Raji (cell line): ENCODE measurements around the gene AK8.

Source experiments
- POLR2A ChIP-seq: IDR thresholded peaks from 2 replicates; pipeline ENCODE4 v1.6.1; 2011; ENCODE audit warnings: low read depth, low read length, control low read depth; ENCODE audit not compliant: insufficient read depth

The AK8 gene

DNA sequence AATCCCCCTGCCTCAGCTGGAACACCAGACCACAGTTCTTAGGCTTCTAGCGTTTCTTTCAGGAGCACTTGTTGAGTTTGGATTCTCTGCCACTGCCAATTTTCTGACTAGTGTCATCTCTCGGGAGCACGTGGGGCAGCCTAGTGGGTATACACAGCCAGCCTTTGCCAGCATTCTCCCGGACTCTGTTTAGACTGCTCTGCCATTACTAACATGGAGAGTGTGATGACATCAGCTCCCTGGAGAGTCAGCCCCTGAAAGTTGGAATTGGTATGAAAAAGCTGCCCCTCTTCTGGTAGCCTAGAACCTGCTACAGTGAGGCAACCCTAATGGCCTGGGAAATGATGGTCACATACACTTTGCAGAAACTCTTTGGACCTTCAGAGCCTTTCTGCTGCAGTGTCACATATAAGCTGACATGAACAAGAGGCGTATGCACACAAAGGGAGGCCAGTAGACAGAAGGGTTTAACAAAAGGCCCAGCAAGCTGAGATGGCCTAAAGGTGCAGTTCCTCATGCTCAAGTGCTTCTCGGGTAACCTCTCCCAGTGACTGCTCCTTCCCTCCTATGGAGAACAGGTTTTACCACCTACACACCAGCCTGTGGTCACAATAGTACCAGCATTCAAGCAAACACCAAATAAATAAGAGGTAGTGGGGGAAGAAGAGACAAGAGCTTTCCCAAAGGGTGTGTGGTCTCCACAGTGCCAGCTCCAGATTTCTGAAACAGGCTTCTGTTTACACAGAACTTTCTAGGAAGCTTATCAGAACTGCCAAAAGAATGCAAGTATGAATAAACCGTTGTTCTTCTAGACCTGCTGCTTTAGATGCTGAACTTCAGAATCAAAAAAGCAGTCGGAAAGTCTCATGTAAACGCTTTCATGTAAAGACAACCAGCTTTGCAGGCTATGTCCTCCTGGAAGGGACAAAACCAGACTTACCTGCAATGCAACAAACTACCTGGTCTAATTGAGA, 17.1 kb upstream of the AK8 start:
- TF ChIP-seq POLR2A: no peak

DNA sequence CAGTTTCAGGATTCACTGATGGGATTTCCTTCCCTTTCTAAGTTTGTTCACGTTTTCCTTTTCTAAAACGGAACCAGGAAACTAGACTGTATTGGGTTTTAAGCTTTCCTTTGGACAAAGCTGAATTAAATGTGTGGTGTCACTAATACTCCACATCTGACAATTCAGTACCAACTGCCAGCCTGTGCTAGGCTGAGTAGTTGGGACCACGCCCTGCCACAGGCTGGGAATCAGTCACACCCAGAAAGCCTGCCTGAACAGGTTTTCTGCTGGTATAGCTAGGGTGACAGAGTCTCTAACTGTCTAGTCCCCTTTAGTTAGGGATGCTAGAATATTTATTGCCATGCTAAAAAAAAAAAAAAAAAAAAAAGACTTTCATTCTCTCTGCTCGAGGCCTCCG, 16.3 kb upstream of the AK8 start:
- TF ChIP-seq POLR2A: no peak

DNA sequence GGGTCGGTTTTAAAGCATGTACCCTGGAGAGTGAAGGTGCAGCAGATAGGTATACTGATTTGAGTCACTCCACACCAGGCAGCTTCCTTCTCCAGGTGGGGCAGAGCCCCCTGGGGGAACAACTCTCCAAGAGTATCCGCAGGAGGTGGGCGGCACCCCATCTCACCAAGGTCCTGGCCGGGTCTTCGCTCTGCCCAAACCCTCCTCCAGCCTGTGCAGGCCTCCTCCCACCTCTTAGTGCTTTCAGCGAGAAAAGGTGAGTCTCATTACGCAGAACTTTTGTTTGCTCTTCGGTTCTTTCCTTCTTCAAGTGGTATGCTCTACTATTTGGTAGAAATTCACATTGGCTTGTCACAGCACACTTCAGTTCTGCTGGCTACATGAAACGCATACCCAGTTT, 14.3 kb upstream of the AK8 start:
- no peak for TF ChIP-seq POLR2A

DNA sequence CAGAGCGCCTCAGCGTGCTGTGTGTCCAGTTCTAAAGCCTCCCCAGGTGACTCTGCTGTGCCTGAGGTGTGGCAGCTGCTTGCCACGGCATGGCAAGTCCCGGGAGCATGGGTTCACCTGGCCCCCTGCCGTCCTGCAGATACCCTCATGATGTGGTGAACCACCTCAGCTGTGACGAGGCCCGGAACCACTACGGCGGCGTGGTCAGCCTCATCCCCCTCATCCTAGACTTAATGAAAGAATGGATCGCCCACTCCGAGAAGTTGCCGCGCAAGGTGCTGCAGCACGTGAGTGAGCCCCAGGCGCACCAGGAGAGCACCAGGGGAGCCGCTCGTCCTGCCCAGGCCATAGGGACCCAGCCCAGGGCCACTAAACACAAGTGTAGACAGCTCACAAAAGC, 10.1 kb upstream of the AK8 start:
- TF ChIP-seq POLR2A: no peak

DNA sequence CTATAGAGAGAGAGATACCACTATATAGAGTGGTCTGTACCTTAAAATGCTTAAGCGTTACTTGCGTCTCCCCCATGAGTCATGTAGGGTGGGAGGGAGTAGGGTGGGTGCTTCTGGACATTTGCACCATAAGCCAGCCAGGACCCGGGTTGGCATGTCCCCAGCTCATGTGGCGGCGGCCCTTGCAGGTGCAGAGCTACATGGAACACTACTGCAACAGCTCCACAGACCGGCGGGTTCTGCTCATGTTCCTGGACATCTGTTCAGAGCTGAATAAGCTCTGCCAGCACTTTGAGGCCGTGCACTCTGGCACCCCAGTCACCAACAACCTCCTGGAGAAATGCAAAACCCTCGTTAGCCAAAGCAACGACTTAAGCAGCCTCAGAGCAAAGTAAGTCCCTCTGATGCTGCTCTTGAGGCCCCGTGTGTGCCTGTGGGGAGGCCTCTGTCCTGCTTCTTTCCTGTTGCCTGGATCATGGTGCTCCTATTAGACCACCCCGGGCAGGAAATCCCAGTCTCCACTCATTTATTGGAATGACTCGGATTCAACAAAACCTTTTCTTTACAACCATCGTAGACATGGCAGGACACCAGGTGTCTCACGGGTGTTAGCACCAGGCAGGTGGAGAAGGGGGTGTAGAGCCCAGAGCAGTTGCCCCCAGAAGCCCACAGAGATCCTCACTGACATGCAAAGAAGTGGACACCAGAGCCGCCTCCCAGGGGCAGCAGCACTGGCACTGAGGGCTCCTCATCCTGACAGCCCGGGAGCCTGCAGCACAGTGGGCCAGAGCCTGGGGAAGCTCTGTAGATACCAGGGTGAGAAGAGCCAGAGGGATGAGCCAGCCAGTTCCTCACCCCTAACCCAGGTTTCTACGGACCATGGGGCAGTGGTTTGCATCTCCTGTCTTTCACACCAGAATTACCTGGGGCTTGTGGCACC, 9.4 kb upstream of the AK8 start:
- TF ChIP-seq POLR2A: no peak

DNA sequence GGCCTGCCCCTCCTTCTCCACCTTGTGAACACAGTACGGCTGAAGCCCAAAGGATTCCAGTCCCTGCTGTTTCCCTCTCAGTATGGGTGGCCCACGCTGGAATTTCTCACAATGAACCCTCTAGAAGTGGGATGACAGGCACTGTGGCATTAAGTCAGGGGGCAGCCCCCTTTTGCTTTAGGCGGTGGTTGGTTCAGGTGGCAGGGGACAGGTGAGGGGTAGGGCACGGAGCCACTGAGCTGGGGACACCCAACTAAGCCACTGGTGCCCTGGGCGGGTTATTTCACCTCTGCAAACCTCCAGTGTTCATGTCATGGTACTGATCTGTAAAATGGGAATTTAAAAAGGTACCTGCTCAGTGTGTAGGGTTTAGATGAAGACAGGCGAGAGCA, 8.2 kb upstream of the AK8 start:
- no peak for TF ChIP-seq POLR2A

DNA sequence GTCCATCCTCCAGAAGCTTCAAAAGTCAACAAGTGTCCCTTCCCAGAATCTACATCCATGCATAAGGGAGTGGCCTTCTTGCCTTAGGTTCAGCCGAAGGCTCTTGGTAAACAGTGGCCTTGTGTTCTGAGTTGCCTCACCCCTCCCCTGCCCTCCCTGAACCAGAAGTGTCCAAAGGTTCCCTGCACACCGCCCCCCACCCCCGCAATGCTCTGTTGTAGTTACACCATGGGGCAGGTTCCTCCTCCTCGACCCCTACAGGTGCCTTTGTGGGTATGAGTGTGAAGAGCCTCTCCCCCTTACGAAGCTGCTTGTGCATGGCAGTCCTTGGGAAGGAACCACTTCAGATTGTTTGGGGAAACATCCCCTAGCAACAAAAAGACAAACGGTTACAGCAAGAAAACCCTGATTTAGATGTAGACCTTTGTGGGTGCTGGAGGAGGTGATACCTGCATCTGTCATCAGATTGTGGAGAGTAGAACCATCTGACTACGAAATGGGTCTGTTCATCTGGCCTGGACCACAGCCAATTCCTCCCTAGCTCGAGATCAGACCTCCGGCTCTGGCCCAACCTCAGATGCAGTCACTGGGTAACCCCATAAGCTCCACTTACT, 7.7 kb upstream of the AK8 start:
- no peak for TF ChIP-seq POLR2A

DNA sequence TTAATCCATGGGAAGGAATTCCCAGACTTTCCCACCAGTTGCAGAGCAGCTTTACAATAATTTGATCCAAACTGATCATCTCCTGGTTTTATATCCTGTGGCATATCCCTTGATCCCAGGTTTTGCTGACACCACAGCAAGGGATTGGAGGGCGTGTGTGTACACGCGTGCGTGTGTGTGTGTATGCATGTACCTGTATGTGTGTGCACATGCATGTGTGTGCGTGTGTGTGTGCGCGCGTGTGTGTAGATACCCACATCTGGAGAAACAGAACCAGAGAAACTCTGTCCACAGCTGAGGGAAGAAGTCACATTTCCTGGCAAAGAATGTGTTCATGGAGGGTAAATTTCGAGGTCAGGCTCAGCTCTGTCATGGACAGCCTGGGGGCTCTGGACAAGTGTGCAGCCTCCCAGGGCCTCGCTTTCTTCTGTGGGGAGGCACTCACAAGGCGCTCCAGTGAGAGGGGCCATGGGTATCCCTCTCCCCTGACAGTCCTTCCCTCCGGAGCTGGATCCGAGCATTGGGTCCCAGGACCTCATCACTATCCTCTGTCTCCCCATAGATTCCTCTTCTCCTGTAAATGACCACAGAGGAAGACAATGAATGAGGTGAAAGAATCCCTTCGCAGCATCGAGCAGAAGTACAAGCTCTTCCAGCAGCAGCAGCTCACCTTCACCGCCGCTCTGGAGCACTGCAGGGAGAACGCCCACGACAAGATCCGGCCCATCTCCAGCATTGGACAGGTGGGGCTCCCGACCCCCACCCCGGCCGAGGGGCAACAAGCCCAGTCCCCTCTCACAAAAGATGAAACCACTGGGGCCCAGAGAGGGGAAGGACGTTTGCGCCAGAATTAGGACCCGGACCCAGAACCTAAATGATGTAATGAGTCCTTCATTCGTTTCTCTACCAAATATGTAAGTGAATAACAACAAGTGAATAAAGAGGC, 5.5 kb upstream of the AK8 start:
- TF ChIP-seq POLR2A: no peak

DNA sequence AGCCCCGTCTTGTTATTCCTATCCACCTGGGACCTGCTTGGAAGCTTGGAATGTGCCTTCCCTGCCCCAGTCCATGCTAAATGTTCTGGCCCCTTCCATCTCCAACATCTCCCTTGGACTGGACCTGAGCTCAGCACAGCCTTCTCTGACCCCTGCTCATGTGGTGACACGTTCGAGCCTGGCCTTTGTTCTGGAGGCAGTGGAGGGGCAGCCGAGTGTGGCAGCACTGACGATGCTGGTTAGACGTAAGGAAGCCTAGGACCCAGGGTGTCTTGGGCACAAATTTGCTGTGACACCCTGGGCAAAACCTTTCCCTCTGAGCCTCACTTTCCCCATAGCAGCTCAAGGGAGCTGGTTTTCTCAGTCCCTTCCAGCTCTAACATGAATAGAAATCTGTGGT, 4.5 kb upstream of the AK8 start:
- no peak for TF ChIP-seq POLR2A

DNA sequence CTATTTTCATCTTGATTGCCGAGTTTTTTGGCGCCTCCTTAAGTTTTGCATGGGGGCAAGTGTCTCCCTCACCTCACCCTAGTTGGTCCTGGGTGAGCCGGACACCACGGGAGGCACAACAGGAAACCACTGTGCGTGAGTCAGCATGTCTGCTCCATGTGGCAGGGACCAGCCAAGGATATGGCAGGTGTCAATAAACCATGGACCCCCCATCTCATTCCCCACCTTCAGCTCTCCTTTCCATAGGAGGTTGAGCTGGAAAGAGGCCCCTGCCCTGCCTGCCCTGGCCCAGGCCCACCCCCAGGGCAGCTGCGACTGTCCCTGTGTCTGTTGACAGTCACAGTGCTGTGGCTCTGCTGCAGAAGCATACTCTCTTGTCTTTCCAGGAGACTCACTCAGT, 3.7 kb upstream of the AK8 start:
- TF ChIP-seq POLR2A: no peak

DNA sequence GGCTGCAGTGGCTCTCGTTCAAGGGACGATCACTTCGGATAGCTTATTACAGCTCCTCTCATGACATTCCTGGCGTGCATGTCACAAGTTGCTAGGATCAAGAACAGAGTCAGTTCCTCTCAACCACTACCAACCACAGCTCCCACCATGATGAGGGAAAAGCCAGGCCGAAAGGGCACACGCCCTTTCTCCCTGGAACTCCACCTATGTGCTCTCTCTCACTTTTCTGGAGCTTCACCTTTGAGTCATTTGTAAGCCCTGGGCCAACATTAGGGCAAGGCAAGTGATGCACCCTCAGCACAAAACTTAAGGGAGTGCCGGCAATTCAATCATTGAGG, 2.2 kb upstream of the AK8 start:
- TF ChIP-seq POLR2A: no peak

DNA sequence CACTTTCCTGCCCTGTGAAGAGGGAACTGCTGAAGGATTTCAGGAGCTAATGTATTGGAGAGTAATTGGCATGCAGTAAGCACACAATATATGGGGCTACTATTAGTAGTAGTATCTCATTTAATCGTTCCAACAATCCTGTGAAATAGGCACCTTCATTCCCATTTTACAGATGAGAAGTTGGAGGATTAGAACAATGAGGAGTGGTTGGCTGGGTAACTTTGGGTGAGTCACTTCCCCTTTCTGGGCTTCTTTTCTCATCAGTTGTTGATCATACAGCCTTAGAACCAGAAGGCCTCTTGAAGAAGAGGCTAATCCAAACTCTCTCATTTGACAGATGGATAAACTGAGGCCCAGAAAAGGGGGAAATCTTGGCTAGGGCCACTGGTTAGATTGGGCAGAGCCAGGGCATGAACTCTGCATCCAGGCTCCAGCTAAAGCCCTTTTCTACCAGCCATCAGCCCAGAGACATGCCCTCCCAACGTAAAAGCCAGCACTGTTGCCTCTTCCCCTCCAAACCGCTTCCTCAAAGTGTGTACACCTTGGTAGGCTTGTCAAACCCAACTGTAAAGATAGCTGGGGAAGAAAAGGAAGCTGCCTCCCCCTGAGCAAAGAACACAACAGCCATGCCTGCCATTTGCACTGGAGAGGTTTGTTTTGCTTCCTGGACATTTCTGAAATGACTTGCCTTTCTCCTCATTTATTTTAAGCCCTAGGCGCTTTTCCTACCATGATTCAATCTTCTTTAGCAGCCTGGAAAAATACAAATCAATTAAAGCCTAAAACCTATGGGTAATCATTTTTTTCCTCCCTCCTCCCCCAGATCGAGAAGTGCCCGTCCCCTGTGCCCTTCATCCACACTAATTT, 1.6 kb upstream of the AK8 start:
- no peak for TF ChIP-seq POLR2A

DNA sequence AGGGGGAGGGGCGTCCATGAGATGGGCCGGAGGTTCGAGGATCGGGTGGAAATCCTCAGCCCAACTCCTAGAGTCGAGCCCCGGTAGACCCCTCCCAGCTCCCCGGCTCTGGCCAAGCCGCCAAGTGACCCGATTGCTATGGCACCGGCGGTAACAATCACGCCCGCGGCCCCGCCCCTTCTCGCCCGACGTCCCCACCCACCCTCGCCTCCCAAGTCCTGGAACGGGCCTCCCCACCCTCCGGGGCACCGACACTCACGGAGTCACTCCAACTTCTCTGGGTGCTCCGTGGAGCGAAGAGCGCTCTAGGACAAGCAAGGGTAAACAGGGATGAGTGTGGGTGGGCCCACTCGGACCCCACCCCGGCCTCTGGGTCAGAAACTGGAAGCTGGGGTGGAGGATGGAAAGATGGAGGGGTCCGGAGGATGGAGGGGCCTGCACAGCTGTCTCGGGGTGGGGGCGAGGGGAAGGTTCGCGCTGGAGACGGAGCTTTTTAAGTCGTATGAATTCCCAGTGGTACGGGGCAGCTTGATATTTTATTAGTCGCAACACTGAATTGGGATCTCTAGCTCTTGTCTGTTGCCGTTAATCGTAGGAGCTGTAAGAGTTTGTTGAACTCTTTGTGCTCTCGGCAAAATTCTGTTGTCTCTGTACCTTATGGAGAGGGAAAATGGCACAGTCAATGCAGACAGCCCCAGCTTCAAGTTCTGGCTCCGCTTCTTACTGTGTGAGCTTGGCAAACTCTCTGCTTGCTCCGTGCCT, 792 bp upstream of the AK8 start, which contains the start of gene SPACA9:
Gene SPACA9 (plus strand): TSS at position 204 of the 762 bp plus-strand sequence. CDS start 5,050 bp downstream, outside the sequence.
- no peak for TF ChIP-seq POLR2A
